IPS-15b (cell line): ENCODE measurements around the gene KCNS1.
"Not testable (repeated sequence)": the region's sequence is repeated elsewhere in the genome, so short reads cannot be mapped to it uniquely, and the experiment has no call there.

Experiments
- H3K27me3 ChIP-seq: one replicate; pipeline ENCODE4 v1.6.1; 2013; ENCODE audit warnings: low read length; ENCODE audit not compliant: control insufficient read depth, insufficient read depth
- H3K36me3 ChIP-seq: one replicate; pipeline ENCODE4 v1.6.1; 2013; ENCODE audit warnings: low read length; ENCODE audit not compliant: control insufficient read depth, insufficient read depth
- H3K4me1 ChIP-seq: one replicate; pipeline ENCODE4 v1.6.1; 2013; ENCODE audit warnings: mild to moderate bottlenecking, low read length; ENCODE audit not compliant: control insufficient read depth, insufficient read depth
- H3K4me3 ChIP-seq: one replicate; pipeline ENCODE4 v1.5.1; 2013; ENCODE audit warnings: low read depth, low read length
- H3K9ac ChIP-seq: one replicate; pipeline ENCODE4 v1.6.1; 2013; ENCODE audit warnings: low read depth, mild to moderate bottlenecking, low read length
- H3K9me3 ChIP-seq: one replicate; pipeline ENCODE4 v1.6.1; 2013; ENCODE audit warnings: mild to moderate bottlenecking, low read length; ENCODE audit not compliant: control insufficient read depth, insufficient read depth

Gene KCNS1, protein sequence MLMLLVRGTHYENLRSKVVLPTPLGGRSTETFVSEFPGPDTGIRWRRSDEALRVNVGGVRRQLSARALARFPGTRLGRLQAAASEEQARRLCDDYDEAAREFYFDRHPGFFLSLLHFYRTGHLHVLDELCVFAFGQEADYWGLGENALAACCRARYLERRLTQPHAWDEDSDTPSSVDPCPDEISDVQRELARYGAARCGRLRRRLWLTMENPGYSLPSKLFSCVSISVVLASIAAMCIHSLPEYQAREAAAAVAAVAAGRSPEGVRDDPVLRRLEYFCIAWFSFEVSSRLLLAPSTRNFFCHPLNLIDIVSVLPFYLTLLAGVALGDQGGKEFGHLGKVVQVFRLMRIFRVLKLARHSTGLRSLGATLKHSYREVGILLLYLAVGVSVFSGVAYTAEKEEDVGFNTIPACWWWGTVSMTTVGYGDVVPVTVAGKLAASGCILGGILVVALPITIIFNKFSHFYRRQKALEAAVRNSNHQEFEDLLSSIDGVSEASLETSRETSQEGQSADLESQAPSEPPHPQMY

DNA sequence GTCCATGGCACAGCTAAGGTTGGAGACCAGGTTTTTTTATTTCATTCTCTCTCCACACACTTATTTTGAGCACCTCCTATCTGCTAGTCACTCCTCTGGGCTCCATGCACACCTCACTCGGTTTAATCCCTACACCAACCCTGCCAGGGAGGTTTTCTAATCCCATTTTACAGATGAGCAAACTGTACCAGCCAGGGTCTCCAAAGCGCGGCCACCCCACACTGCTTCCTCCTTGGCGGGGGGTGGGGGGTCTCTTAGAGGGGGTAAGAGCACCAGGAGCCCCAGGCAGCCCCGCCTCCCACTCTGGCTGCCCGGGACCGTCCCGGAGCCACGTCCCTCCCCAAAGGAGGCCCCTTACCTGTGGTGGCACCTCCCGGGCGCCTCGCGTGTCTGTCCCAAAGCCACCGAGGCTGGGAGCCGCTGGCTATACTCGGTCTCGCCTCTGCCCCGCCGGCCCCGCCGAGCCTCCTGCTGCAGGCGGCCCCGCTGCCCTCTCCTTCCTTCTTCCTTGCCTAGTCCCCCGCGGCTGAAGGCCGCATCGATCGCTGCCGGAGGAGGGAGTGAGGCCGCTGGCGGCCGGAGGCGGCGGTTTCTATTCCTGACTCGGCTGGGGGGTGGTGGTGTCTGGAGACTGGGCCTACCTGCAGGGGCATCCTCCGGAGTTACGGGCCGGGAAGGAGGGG, at the start of gene KCNS1:
Gene KCNS1, minus strand, starts transcription at position 565 of the 683 bp plus-strand sequence. CDS start 1,891 bp downstream, outside the sequence.
- no peaks in the 10 kb centered on the region for H3K36me3 ChIP-seq
- H3K4me3 ChIP-seq = peak within 1 kb of the TSS; percentile 30
- H3K9ac ChIP-seq = no peak within 1 kb of the TSS
- peaks cover 4% of the 10 kb centered on the region for H3K4me1 ChIP-seq
- no peaks in the 10 kb centered on the region for H3K9me3 ChIP-seq
- H3K27me3 ChIP-seq = peaks cover 49% of the 10 kb centered on the region

DNA sequence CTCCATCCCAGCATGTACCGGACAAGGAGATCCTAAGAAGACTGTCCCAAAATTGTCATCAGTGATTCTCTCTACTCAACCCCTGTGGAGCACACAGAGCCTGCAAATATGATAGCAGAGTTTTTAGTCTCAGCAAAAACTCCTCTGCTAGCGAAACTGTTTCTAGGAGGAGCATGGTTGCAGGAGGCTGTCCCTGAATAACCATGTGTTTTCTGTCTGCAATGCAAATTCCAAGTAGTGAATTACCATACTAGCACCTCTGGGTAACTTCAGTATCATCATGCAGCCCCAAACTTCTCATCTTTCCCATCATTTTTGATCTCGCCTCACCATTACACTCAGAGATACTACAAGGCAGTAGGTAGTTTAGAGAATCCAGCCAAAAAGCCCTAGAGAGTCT, 48.1 kb upstream of the KCNS1 start:
- H3K4me1 ChIP-seq = no peaks in the 10 kb centered on the region
- no peak overlapping the region for H3K9ac ChIP-seq
- H3K36me3 ChIP-seq = no peaks in the 10 kb centered on the region
- no peaks in the 10 kb centered on the region for H3K9me3 ChIP-seq
- H3K27me3 ChIP-seq = peaks cover 9% of the 10 kb centered on the region
- H3K4me3 ChIP-seq = no peak overlapping the region

DNA sequence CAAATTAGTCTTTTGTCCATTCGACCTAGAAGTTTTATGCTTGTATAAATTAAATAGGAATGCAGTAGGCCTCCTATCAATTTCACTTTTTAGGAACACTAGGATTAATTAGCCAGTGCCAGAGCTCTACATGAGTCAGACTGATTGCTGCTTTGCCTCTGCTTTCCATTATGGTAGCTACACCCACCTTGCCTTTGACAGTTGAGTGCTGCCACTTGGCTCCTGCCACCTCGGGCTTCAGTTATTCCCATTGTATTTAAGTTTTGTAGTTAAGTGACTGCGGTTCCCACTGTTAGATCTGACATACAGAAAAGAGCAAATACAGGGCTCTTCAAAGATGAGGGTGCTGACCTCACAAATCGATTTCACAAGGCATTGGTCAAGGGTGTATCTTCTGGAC, 39.9 kb upstream of the KCNS1 start:
- no peak overlapping the region for H3K4me3 ChIP-seq
- H3K36me3 ChIP-seq = no peaks in the 10 kb centered on the region
- H3K27me3 ChIP-seq = peaks cover 7% of the 10 kb centered on the region
- no peaks in the 10 kb centered on the region for H3K4me1 ChIP-seq
- no peak overlapping the region for H3K9ac ChIP-seq
- no peaks in the 10 kb centered on the region for H3K9me3 ChIP-seq

DNA sequence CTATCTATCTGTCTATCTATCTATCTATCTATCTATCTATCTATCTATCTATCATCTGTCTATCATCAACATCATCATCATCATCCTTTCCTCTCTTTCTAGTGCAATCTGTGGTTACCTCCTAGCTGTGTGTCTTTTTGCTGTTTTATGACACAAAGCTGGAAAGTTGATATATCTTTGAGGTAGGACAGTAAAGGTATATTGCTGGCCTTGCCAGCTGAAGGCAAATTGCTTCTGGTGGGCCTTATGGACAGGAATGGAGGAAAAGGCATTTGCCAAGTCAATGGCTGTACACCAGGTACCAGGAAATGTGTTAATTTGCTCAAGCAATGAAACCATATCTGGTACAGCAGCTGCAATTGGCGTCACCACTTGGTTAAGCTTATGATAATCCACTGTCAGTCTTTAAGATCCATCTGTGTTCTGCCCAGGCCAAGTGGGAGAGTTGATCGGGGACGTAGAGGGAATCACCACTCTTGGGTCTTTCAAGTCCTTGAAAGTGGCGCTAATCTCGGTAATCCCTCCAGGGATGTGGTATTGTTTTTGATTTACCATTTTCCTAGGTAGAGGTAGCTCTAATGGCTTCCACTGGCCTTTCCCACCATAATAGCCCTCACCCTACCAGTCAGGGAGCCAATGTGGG, 38.9 kb upstream of the KCNS1 start:
- not testable (repeated sequence) for H3K9ac ChIP-seq, H3K27me3 ChIP-seq, H3K9me3 ChIP-seq, H3K4me3 ChIP-seq, H3K4me1 ChIP-seq, H3K36me3 ChIP-seq

DNA sequence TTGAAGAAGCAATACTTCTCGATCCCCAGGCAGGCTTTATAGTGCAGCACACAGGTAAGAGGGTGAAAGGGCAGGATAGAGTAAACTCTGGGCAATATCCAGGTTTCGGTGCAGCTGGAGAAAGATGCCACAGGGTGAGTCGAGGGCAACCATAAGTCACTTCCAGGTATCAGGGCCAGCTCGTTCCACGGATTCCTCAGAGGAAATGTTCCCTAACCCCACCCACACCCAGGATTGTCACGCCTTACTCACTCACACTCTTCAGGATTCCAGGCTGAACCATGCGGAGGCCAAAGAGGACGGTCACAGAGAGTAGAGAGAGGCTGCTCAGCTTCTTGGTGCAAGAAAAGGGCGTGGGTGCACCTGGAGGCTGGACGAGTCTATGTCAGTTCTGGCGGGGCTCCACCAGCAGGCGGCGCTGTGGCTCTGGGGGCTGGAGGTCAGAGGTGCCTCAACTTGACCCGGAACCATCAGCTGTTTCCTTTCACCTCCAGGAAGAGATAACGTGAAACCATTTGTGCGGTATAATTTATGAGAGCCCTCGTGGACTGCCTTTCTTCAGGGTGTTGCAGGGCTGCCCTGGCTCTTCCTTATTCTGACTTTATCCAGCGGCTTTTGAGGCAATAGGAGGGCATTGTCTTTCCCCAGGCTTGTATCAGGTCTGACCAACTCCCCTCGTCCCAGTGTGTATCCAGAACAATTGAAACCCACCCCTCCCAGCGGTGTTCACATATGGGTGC, 37.8 kb upstream of the KCNS1 start:
- Histone ChIP-seq H3K27me3 (peaks cover 4% of the 10 kb centered on the region), H3K4me3 (no peak overlapping the region), H3K9me3 (no peaks in the 10 kb centered on the region), H3K36me3 (no peaks in the 10 kb centered on the region), H3K9ac (no peak overlapping the region), H3K4me1 (no peaks in the 10 kb centered on the region)

GRCh38 chr20:45136911-45137310, 36.0 kb upstream of the KCNS1 start:
- Histone ChIP-seq H3K27me3 (peaks cover 4% of the 10 kb centered on the region), H3K9me3 (no peaks in the 10 kb centered on the region)

DNA sequence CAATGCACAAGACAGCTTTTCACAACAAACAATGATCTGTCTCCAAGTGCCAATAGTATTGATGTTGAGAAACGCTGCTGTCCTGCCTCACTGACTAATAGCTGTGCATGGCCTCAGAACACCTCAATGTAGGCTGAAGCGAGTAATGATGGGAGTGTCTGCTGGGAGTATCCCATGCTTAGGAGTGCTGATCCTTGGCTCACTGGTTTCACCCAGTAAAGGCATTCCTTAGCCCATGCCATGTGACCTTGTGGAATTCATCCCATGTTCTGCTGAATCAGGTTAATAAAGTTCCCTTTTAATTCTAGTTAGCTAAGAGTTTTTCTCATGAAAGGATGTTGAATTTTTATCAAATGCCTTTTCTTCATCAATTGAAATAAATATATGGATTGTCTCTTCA, 27.2 kb upstream of the KCNS1 start:
- Histone ChIP-seq H3K4me1 (no peaks in the 10 kb centered on the region), H3K4me3 (no peak overlapping the region), H3K9me3 (no peaks in the 10 kb centered on the region), H3K9ac (no peak overlapping the region), H3K36me3 (no peaks in the 10 kb centered on the region), H3K27me3 (no peaks in the 10 kb centered on the region)

More at GRCh38 chr20:45136911-45137310, 36.0 kb upstream of the KCNS1 start:
- Histone ChIP-seq H3K4me1 (no peaks in the 10 kb centered on the region), H3K36me3 (no peaks in the 10 kb centered on the region), H3K9ac (no peak overlapping the region), H3K4me3 (no peak overlapping the region)

- Histone ChIP-seq H3K36me3 (no peaks in the 10 kb centered on the region), H3K4me3 (no peak within 1 kb of the TSS), H3K27me3 (no peaks in the 10 kb centered on the region), H3K4me1 (no peaks in the 10 kb centered on the region), H3K9ac (no peak within 1 kb of the TSS), H3K9me3 (no peaks in the 10 kb centered on the region)
Measured at GRCh38 chr20:45124365-45124764, 23.4 kb upstream of the KCNS1 start, which contains the start of gene WFDC12. Gene WFDC12 (minus strand): TSS chr20:45124465. CDS start chr20:45124447, 18 bp downstream.

- H3K36me3 ChIP-seq = no peaks in the 10 kb centered on the region
- no peaks in the 10 kb centered on the region for H3K9me3 ChIP-seq
- H3K9ac ChIP-seq = no peak overlapping the region
- no peak overlapping the region for H3K4me3 ChIP-seq
- H3K27me3 ChIP-seq = no peaks in the 10 kb centered on the region
- H3K4me1 ChIP-seq = no peaks in the 10 kb centered on the region
Measured at GRCh38 chr20:45121388-45121787, 20.5 kb upstream of the KCNS1 start.

DNA sequence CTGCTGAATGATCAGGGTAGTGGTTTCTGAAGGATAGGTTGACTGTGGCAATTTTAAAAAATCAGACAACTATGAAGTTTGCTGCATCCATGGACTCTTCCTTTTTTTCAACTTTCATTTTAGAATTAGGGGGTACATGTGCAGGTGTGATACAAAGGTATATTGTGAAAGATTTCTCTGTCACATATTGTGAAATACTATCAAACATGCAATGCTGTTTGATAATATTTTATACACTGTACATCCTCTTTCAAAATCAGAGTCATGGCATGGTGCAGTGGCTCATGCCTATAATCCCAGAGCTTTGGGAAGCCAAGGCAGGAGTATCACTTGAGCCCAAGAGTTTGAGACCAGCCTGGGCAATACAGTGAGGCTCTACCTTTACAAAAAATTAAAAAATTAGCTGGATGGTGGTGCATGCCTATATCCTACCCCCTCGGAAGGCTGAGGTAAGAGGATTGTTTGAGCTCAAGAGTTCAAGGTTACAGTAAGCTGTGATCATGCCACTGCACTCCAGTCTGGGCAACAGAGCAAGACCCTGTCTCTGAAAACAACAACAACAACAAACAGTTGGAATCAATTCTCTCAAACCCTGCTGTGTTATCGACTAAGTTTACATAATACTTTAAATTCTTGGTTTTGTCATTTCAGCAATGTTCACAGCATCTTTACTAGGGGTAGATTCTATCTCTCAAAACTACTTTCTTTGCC, 18.8 kb upstream of the KCNS1 start:
- no peaks in the 10 kb centered on the region for H3K4me1 ChIP-seq
- no peak overlapping the region for H3K4me3 ChIP-seq
- no peak overlapping the region for H3K9ac ChIP-seq
- no peaks in the 10 kb centered on the region for H3K36me3 ChIP-seq
- no peaks in the 10 kb centered on the region for H3K27me3 ChIP-seq
- no peaks in the 10 kb centered on the region for H3K9me3 ChIP-seq

DNA sequence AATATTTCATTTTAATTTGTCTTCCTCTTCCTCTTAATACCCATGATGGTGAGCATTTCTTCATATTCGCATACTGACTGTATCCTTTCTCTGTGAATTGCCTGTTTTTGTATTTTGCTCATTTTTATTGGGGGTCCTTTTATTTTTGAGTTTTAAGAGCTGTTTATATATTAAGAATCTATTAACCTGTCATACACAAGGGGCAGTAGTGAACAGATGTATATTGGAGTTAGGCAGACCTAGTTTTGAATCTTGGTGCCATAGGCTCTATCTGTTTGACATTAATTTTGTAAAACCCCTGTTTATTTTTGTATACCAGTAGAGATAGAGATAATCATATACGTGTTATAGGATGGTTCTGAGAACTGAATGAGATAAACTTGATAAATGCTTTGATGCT, 17.1 kb upstream of the KCNS1 start:
- Histone ChIP-seq H3K27me3 (no peaks in the 10 kb centered on the region), H3K9ac (no peak overlapping the region), H3K9me3 (no peaks in the 10 kb centered on the region), H3K4me1 (no peaks in the 10 kb centered on the region), H3K4me3 (no peak overlapping the region), H3K36me3 (no peaks in the 10 kb centered on the region)
